Testis (tissue), 3 donors: ENCODE measurements around the gene ZNF550. TPM values are rescaled to one million over a fixed set of nuclear protein-coding genes. Genes with fewer than 3 reads are reported as not detected.
"Not testable (repeated sequence)": the region's sequence is repeated elsewhere in the genome, so short reads cannot be mapped to it uniquely, and the experiment has no call there.

ENCODE experiments used
- DNase-seq: peaks from one replicate; pipeline ENCODE4 v3.0.0-alpha.2; 2019
- H3K27ac ChIP-seq, 2 donors: fragments of 200-600 bp; sonication (generic); one replicate each; pipeline ENCODE4 v1.5.1; 2019
- H3K27me3 ChIP-seq: fragments of 200-600 bp; sonication (generic); one replicate; pipeline ENCODE4 v1.5.1; 2019
- H3K36me3 ChIP-seq: fragments of 200-600 bp; sonication (generic); one replicate; pipeline ENCODE4 v1.5.1; 2017; ENCODE audit warnings: low read depth; ENCODE audit errors: missing control alignments
- H3K4me1 ChIP-seq: fragments of 200-600 bp; sonication (generic); one replicate; pipeline ENCODE4 v1.5.1; 2019
- H3K4me3 ChIP-seq, 2 donors: fragments of 200-600 bp; sonication (generic); one replicate each; pipeline ENCODE4 v1.5.1; 2017 to 2019
- H3K9me3 ChIP-seq: fragments of 200-600 bp; sonication (generic); one replicate; pipeline ENCODE4 v1.5.1; 2017
- CTCF ChIP-seq, 3 experiments: fragments of 450-650 bp in 2 of 3; fragments of 200-600 bp in 1 of 3; sonication (generic) in 1 of 3; IDR thresholded peaks; one replicate each; pipeline ENCODE4 v1.5.1; 2016 to 2019; ENCODE audit warnings: antibody characterized with exemption in 3 of 3, mild to moderate bottlenecking in 2 of 3, moderate library complexity in 1 of 3
- POLR2A ChIP-seq: fragments of 450-650 bp; IDR thresholded peaks from one replicate; pipeline ENCODE4 v1.6.1; 2017; ENCODE audit warnings: antibody characterized with exemption, mild to moderate bottlenecking, moderate library complexity
- WGBS, 2 donors: methylation state at CpG; one replicate each; pipeline ENCODE4 v1.1.5; 2018; 5-methylcytosine and 5-hydroxymethylcytosine counted together
- intact Hi-C: fragments of 100-400 bp; cut with DNase I; formaldehyde crosslinking; loops from one replicate; pipeline ENCODE4 v1.15.1; 2023; ENCODE audit warnings: low total_unique reads
- polyA plus RNA-seq: library from polyadenylated mRNA; stranded (reverse); fragments of 350-450 nt; fragmentation: Illumina TruSeq; extraction: RNeasy Lipid Tissue Mini Kit (QIAGEN cat#74804); gene quantifications from one replicate; pipeline ENCODE4 v1.2.3, GENCODE V29; 2014; ENCODE audit warnings: low read depth, low replicate concordance; ENCODE audit not compliant: insufficient read depth
- total RNA-seq, 2 donors: library from RNA; depleted of rRNA; stranded (reverse); fragments of >200 nt; gene quantifications; one replicate each; pipeline ENCODE4 v1.2.3, GENCODE V29; 2016

The ZNF550 gene
- total and polyA plus RNA-seq, 3 donors from 2014 or later = 5.7 to 10.7 (median 9.9) TPM

DNA sequence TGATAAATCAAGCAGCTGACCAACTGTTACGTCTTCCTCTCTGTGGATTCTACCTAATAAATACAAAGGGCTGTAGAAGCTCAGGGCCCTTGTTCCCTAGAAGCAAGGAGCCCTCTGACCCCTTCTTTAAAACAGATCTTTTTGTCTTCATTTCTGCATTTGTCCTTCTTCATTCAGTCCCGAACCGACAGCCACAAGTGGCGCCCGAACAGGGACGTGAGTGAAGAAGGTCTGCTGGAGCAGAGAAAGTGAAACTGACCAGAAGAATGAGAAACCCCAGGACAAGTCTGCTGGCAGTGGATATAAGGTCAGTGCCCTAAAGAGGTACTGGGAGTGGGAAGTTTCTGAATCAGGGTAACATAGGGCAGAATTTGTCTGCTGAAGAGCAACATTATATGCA is 46.8 kb downstream of the ZNF550 start:
- Histone ChIP-seq H3K9me3 (no peaks in the 10 kb centered on the region), H3K27me3 (no peaks in the 10 kb centered on the region), H3K4me3 (no peak overlapping the region), H3K4me1 (no peaks in the 10 kb centered on the region), H3K27ac (no peak overlapping the region), H3K36me3 (no peaks in the 10 kb centered on the region)
- no peak for DNase-seq
- WGBS, 2 donors = 94 to 95% methylated on average over 6 of the region's 6 CpGs
- TF ChIP-seq POLR2A (no peak), CTCF (IDR thresholded peaks at IDR 0.05) (no peak)
- intact Hi-C loops = no loop called here

DNA sequence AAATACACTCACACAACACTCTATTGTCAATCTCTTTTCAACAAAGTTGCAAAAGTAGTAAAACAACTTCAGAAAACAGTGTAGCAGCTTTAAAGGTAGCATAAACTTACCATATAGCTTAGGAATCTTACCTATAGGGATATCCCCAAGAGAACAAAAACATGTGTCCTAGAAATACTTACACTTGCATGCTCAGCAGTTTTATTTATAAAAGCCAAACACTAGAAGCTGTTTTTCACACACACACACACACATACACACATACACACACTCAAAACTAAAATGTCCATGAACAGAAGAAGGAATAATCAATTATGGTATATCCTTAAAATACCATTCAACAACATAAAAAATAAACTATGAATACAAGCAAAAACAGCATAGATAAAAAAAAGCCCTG is 48.2 kb downstream of the ZNF550 start:
- no peaks in the 10 kb centered on the region for H3K4me1 ChIP-seq
- TF ChIP-seq POLR2A (no peak), CTCF (IDR thresholded peaks at IDR 0.05) (no peak)
- H3K4me3 ChIP-seq = no peak overlapping the region
- no peaks in the 10 kb centered on the region for H3K9me3 ChIP-seq
- no peak overlapping the region for H3K27ac ChIP-seq
- no peaks in the 10 kb centered on the region for H3K36me3 ChIP-seq
- DNase-seq = no peak
- no peaks in the 10 kb centered on the region for H3K27me3 ChIP-seq
- intact Hi-C loops = no loop called here

- H3K27ac ChIP-seq = no peak overlapping the region
- intact Hi-C loops = no loop called here
- H3K4me1 ChIP-seq = no peaks in the 10 kb centered on the region
- WGBS, 2 donors = 61 to 85% methylated on average over 4 of the region's 4 CpGs
- DNase-seq = no peak
- H3K36me3 ChIP-seq = no peaks in the 10 kb centered on the region
- no peak for TF ChIP-seq POLR2A
- no peak for TF ChIP-seq CTCF (IDR thresholded peaks at IDR 0.05)
- no peaks in the 10 kb centered on the region for H3K27me3 ChIP-seq
- no peak overlapping the region for H3K4me3 ChIP-seq
- no peaks in the 10 kb centered on the region for H3K9me3 ChIP-seq
These were observed 53.5 kb downstream of the ZNF550 start for GRCh38 chr19:57506163-57506562.

DNA sequence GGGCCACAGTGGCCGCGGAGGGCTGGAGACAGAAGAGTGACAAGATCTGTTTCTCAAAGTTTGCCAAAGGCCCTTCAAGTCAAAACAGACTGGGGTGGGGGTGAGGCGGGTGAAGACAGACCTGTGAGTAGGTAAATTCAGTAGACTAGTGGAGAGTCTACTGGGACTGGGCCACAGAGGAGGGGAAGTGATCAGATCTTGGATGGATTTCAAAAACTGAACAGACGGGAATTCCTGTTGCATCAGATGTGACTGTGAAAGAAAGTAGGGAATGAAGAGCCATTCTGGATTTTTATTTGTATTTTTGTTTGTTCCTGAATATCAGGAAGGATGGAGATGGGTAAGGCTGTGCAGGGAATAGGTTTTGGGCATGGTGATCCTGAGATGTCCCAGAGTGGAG is 59.3 kb downstream of the ZNF550 start:
- DNase-seq, H3K36me3 ChIP-seq, H3K9me3 ChIP-seq, H3K27ac ChIP-seq, H3K27me3 ChIP-seq, intact Hi-C loops, H3K4me1 ChIP-seq: not testable (repeated sequence)
- peak overlapping the region in 1 of 2 donors; percentile 85 for H3K4me3 ChIP-seq
- 0 to 2% methylated on average over 1 to 2 of the region's 4 CpGs for WGBS, 2 donors

DNA sequence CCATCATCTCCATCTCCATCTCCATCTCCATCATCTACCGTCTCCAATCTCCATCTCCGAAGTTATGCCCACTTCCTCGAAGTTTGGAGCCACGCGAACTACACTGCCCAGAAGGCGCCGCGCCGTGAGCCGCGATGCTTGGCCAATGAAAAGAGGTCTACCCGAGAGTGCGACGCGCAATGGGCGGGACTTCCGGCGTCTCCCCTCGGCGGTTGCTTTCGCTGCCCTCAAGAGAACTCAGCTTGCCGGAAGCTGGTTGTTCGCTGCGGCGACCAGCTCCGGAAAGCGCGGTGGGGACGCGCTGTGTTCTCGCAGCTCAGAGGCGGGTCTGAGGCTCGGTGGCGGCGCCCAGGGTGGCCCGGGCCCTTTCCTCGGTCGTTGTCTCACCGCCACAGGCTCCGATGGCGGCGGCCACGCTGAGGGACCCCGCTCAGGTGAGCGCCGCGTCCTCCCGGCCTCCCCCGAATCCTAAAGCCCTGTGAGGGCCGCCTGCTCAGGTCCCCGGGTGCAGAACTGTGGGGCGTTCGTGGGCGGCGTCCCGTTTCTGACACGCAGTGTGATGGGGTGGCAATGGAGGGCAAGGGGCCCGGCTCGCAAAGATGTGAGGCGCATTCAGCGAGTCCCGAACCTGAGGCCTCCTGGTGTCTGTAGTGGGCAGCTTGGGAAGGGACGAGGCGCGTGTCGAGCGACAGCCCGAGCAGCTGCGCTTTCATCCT is 59.8 kb downstream of the ZNF550 start, which contains the start of gene ZNF773:
ZNF773 (plus strand) TSS at position 259 of the 716 bp plus-strand sequence; CDS start at position 402, 143 bp downstream.
- DNase-seq = peak; percentile 98
- intact Hi-C loops, H3K4me1 ChIP-seq, H3K36me3 ChIP-seq, H3K27me3 ChIP-seq, H3K9me3 ChIP-seq: not testable (repeated sequence)
- Histone ChIP-seq H3K4me3 (peak within 1 kb of the TSS; percentile 81 to 85), H3K27ac (peak within 1 kb of the TSS; percentile 81 to 82)
- 1% methylated on average over 16 to 40 of the region's 69 CpGs for WGBS, 2 donors

GRCh38 chr19:57499332-57499679 is 60.4 kb downstream of the ZNF550 start:
- H3K4me3 ChIP-seq = not testable (repeated sequence)

DNA sequence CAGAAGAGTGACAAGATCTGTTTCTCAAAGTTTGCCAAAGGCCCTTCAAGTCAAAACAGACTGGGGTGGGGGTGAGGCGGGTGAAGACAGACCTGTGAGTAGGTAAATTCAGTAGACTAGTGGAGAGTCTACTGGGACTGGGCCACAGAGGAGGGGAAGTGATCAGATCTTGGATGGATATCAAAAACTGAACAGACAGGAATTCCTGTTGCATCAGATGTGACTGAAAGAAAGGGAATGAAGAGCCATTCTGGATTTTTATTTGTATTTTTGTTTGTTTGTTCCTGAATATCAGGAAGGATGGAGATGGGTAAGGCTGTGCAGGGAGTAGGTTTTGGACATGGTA is 71.4 kb downstream of the ZNF550 start:
- H3K4me3 ChIP-seq, intact Hi-C loops, DNase-seq, H3K27ac ChIP-seq, H3K4me1 ChIP-seq, H3K27me3 ChIP-seq, H3K36me3 ChIP-seq, H3K9me3 ChIP-seq: not testable (repeated sequence)
- 0% methylated on average over 1 of the region's 1 CpG for WGBS, 2 donors

More at GRCh38 chr19:57499332-57499679, 60.4 kb downstream of the ZNF550 start:
- DNase-seq, H3K36me3 ChIP-seq, H3K27ac ChIP-seq, intact Hi-C loops, H3K27me3 ChIP-seq, H3K4me1 ChIP-seq, H3K9me3 ChIP-seq: not testable (repeated sequence)

DNA sequence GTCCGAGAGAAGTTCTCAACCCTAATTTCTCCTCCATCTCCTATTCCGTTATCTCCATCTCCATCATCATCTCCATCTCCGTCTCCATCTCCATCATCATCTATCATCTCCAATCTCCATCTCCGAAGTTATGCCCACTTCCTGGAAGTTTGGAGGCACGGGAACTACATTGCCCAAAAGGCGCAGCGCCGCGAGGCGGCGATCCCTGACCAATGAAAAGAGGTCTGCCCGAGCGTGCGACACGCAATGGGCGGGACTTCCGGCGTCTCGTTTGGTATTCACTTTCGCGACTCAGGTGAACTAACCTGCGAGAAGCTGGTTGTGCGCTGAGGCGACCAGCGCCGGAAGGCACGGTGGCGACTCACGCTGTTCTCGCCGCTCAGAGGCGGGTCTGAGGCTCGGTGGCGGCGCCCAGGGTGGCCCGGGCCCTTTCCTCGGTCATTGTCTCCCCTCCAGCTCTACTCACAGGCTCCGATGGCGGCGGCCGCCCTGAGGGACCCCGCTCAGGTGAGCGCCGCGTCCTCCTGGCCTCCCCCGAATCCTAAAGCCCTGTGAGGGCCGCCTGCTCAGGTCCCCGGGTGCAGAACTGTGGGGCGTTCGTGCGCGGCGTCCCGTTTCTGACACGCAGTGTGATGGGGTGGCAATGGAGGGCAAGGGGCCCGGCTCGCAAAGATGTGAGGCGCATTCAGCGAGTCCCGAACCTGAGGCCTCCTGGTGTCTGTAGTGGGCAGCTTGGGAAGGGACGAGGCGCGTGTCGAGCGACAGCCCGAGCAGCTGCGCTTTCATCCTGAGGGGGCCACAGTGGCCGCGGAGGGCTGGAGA is 72.0 kb downstream of the ZNF550 start, which contains the start of gene ZNF419:
ZNF419 (plus strand) TSS at position 274 of the 822 bp plus-strand sequence; CDS start at position 475, 201 bp downstream.
- H3K9me3 ChIP-seq, H3K27me3 ChIP-seq, H3K4me1 ChIP-seq, H3K36me3 ChIP-seq, intact Hi-C loops: not testable (repeated sequence)
- peak within 1 kb of the TSS; percentile 95 to 97 for H3K4me3 ChIP-seq
- H3K27ac ChIP-seq = peak within 1 kb of the TSS in 1 of 2 donors; percentile 68
- peak; percentile 97 for DNase-seq
- 0 to 1% methylated on average over 9 to 19 of the region's 69 CpGs for WGBS, 2 donors
